Measurements from ENCODE around the gene DLX1.
A peak's percentile ranks its signal among the peaks of the same experiment; 100 is the strongest.

DLX1 gene

GRCh38 chr2:172086241-172087206, 1.2 kb downstream of the DLX1 start:
- no peak overlapping the region for H3K27ac ChIP-seq (ENCODE audit: low read depth, low read length)
- peak overlapping the region in 2 of 5 donors; percentile 22 to 56 for H3K4me3 ChIP-seq (ENCODE audit: low read depth in 1 of 5, low read length in 5 of 5)
- no peaks in the 10 kb centered on the region for H3K36me3 ChIP-seq (ENCODE audit: control insufficient read depth in 5 of 5, insufficient read depth in 5 of 5, low read length in 5 of 5)
- H3K9me3 ChIP-seq (ENCODE audit: control insufficient read depth in 5 of 5, low read length in 5 of 5) = peaks cover 0 to 8% (median 2%) of the 10 kb centered on the region in 5 donors
- no peak overlapping the region for H3K9ac ChIP-seq (ENCODE audit: low read length in 5 of 5)
- peaks cover 93 to 98% (median 95%) of the 10 kb centered on the region in 5 donors for H3K27me3 ChIP-seq (ENCODE audit: control insufficient read depth in 5 of 5, insufficient read depth in 4 of 5, low read length in 5 of 5)
- peaks cover 1 to 55% (median 46%) of the 10 kb centered on the region in 5 donors for H3K4me1 ChIP-seq (ENCODE audit: control insufficient read depth in 5 of 5, insufficient read depth in 5 of 5, low read length in 5 of 5)

GRCh38 chr2:172087207-172087779, 2.0 kb downstream of the DLX1 start:
- H3K4me3 ChIP-seq (ENCODE audit: low read depth in 1 of 5, low read length in 5 of 5) = no peak overlapping the region
- H3K9ac ChIP-seq (ENCODE audit: low read length in 5 of 5) = no peak overlapping the region
- H3K27me3 ChIP-seq (ENCODE audit: control insufficient read depth in 5 of 5, insufficient read depth in 4 of 5, low read length in 5 of 5) = peaks cover 93 to 98% (median 95%) of the 10 kb centered on the region in 5 donors
- H3K36me3 ChIP-seq (ENCODE audit: control insufficient read depth in 5 of 5, insufficient read depth in 5 of 5, low read length in 5 of 5) = no peaks in the 10 kb centered on the region
- peaks cover 1 to 54% (median 45%) of the 10 kb centered on the region in 5 donors for H3K4me1 ChIP-seq (ENCODE audit: control insufficient read depth in 5 of 5, insufficient read depth in 5 of 5, low read length in 5 of 5)
- peaks cover 0 to 8% (median 2%) of the 10 kb centered on the region in 5 donors for H3K9me3 ChIP-seq (ENCODE audit: control insufficient read depth in 5 of 5, low read length in 5 of 5)
- no peak overlapping the region for H3K27ac ChIP-seq (ENCODE audit: low read depth, low read length)

- Histone ChIP-seq H3K9ac (ENCODE audit: low read length in 5 of 5) (no peak overlapping the region), H3K4me3 (ENCODE audit: low read depth in 1 of 5, low read length in 5 of 5) (no peak overlapping the region), H3K9me3 (ENCODE audit: control insufficient read depth in 5 of 5, low read length in 5 of 5) (peaks cover 0 to 8% (median 2%) of the 10 kb centered on the region in 5 donors), H3K27me3 (ENCODE audit: control insufficient read depth in 5 of 5, insufficient read depth in 4 of 5, low read length in 5 of 5) (peaks cover 92 to 98% (median 95%) of the 10 kb centered on the region in 5 donors), H3K36me3 (ENCODE audit: control insufficient read depth in 5 of 5, insufficient read depth in 5 of 5, low read length in 5 of 5) (no peaks in the 10 kb centered on the region), H3K4me1 (ENCODE audit: control insufficient read depth in 5 of 5, insufficient read depth in 5 of 5, low read length in 5 of 5) (peaks cover 1 to 49% (median 40%) of the 10 kb centered on the region in 5 donors), H3K27ac (ENCODE audit: low read depth, low read length) (no peak overlapping the region)
These were observed 2.5 kb downstream of the DLX1 start for GRCh38 chr2:172087780-172088244.

GRCh38 chr2:172088245-172089004, 3.1 kb downstream of the DLX1 start:
- Histone ChIP-seq H3K4me1 (ENCODE audit: control insufficient read depth in 5 of 5, insufficient read depth in 5 of 5, low read length in 5 of 5) (peaks cover 1 to 43% (median 35%) of the 10 kb centered on the region in 5 donors), H3K4me3 (ENCODE audit: low read depth in 1 of 5, low read length in 5 of 5) (no peak overlapping the region), H3K27ac (ENCODE audit: low read depth, low read length) (no peak overlapping the region)

GRCh38 chr2:172089005-172089504, 3.7 kb downstream of the DLX1 start:
- H3K36me3 ChIP-seq (ENCODE audit: control insufficient read depth in 5 of 5, insufficient read depth in 5 of 5, low read length in 5 of 5) = no peaks in the 10 kb centered on the region
- peaks cover 0 to 8% (median 2%) of the 10 kb centered on the region in 5 donors for H3K9me3 ChIP-seq (ENCODE audit: control insufficient read depth in 5 of 5, low read length in 5 of 5)
- H3K4me1 ChIP-seq (ENCODE audit: control insufficient read depth in 5 of 5, insufficient read depth in 5 of 5, low read length in 5 of 5) = peaks cover 1 to 38% (median 29%) of the 10 kb centered on the region in 5 donors
- peaks cover 88 to 98% (median 95%) of the 10 kb centered on the region in 5 donors for H3K27me3 ChIP-seq (ENCODE audit: control insufficient read depth in 5 of 5, insufficient read depth in 4 of 5, low read length in 5 of 5)
- no peak overlapping the region for H3K27ac ChIP-seq (ENCODE audit: low read depth, low read length)
- no peak overlapping the region for H3K9ac ChIP-seq (ENCODE audit: low read length in 5 of 5)
- H3K4me3 ChIP-seq (ENCODE audit: low read depth in 1 of 5, low read length in 5 of 5) = no peak overlapping the region

More at GRCh38 chr2:172088245-172089004, 3.1 kb downstream of the DLX1 start:
- Histone ChIP-seq H3K9ac (ENCODE audit: low read length in 5 of 5) (no peak overlapping the region), H3K9me3 (ENCODE audit: control insufficient read depth in 5 of 5, low read length in 5 of 5) (peaks cover 0 to 8% (median 2%) of the 10 kb centered on the region in 5 donors), H3K27me3 (ENCODE audit: control insufficient read depth in 5 of 5, insufficient read depth in 4 of 5, low read length in 5 of 5) (peaks cover 91 to 98% (median 95%) of the 10 kb centered on the region in 5 donors), H3K36me3 (ENCODE audit: control insufficient read depth in 5 of 5, insufficient read depth in 5 of 5, low read length in 5 of 5) (no peaks in the 10 kb centered on the region)

GRCh38 chr2:172089633-172090032, 4.3 kb downstream of the DLX1 start:
- H3K4me1 ChIP-seq (ENCODE audit: control insufficient read depth in 5 of 5, insufficient read depth in 5 of 5, low read length in 5 of 5) = peaks cover 0 to 34% (median 25%) of the 10 kb centered on the region in 5 donors
- no peaks in the 10 kb centered on the region for H3K36me3 ChIP-seq (ENCODE audit: control insufficient read depth in 5 of 5, insufficient read depth in 5 of 5, low read length in 5 of 5)
- H3K9ac ChIP-seq (ENCODE audit: low read length in 5 of 5) = no peak overlapping the region
- no peak overlapping the region for H3K4me3 ChIP-seq (ENCODE audit: low read depth in 1 of 5, low read length in 5 of 5)
- no peak overlapping the region for H3K27ac ChIP-seq (ENCODE audit: low read depth, low read length)
- H3K9me3 ChIP-seq (ENCODE audit: control insufficient read depth in 5 of 5, low read length in 5 of 5) = peaks cover 0 to 8% (median 2%) of the 10 kb centered on the region in 5 donors
- peaks cover 85 to 97% (median 93%) of the 10 kb centered on the region in 5 donors for H3K27me3 ChIP-seq (ENCODE audit: control insufficient read depth in 5 of 5, insufficient read depth in 4 of 5, low read length in 5 of 5)

- Histone ChIP-seq H3K9ac (ENCODE audit: low read length in 5 of 5) (no peak overlapping the region), H3K4me1 (ENCODE audit: control insufficient read depth in 5 of 5, insufficient read depth in 5 of 5, low read length in 5 of 5) (peaks cover 0 to 34% (median 25%) of the 10 kb centered on the region in 5 donors), H3K4me3 (ENCODE audit: low read depth in 1 of 5, low read length in 5 of 5) (no peak overlapping the region), H3K36me3 (ENCODE audit: control insufficient read depth in 5 of 5, insufficient read depth in 5 of 5, low read length in 5 of 5) (no peaks in the 10 kb centered on the region), H3K27me3 (ENCODE audit: control insufficient read depth in 5 of 5, insufficient read depth in 4 of 5, low read length in 5 of 5) (peaks cover 84 to 98% (median 94%) of the 10 kb centered on the region in 5 donors), H3K27ac (ENCODE audit: low read depth, low read length) (no peak overlapping the region), H3K9me3 (ENCODE audit: control insufficient read depth in 5 of 5, low read length in 5 of 5) (peaks cover 0 to 8% (median 2%) of the 10 kb centered on the region in 5 donors)
These were observed 5.0 kb downstream of the DLX1 start for GRCh38 chr2:172090044-172090961.

GRCh38 chr2:172091000-172091641, 5.8 kb downstream of the DLX1 start:
- no peak overlapping the region for H3K27ac ChIP-seq (ENCODE audit: low read depth, low read length)
- H3K9me3 ChIP-seq (ENCODE audit: control insufficient read depth in 5 of 5, low read length in 5 of 5) = peaks cover 0 to 8% (median 2%) of the 10 kb centered on the region in 5 donors
- H3K36me3 ChIP-seq (ENCODE audit: control insufficient read depth in 5 of 5, insufficient read depth in 5 of 5, low read length in 5 of 5) = no peaks in the 10 kb centered on the region
- no peak overlapping the region for H3K4me3 ChIP-seq (ENCODE audit: low read depth in 1 of 5, low read length in 5 of 5)
- H3K9ac ChIP-seq (ENCODE audit: low read length in 5 of 5) = no peak overlapping the region
- H3K4me1 ChIP-seq (ENCODE audit: control insufficient read depth in 5 of 5, insufficient read depth in 5 of 5, low read length in 5 of 5) = peaks cover 0 to 35% (median 26%) of the 10 kb centered on the region in 5 donors
- peaks cover 82 to 97% (median 92%) of the 10 kb centered on the region in 5 donors for H3K27me3 ChIP-seq (ENCODE audit: control insufficient read depth in 5 of 5, insufficient read depth in 4 of 5, low read length in 5 of 5)

All from subcutaneous abdominal adipose tissue (tissue), 5 donors.